Measurements from ENCODE around the gene DIP2C. TPM values are rescaled to one million over a fixed set of nuclear protein-coding genes. Genes with fewer than 3 reads are reported as not detected.

Gene DIP2C
- total RNA-seq, 1 donor from 2014 or later, result 10.1 TPM

- H3K27ac ChIP-seq, result no peak overlapping the region
- no peak overlapping the region for H3K4me3 ChIP-seq
- H3K4me1 ChIP-seq, result peaks cover 8% of the 10 kb centered on the region
- peaks cover 85% of the 10 kb centered on the region for H3K79me2 ChIP-seq (ENCODE audit: low read depth)
- Mint-ChIP-seq H3K4me3 (no peak overlapping the region), H3K9me3 (peaks cover 41% of the 10 kb centered on the region), H3K27ac (peak overlapping the region; percentile 25), H3K36me3 (peaks cover 18% of the 10 kb centered on the region), H3K4me1 (peaks cover 24% of the 10 kb centered on the region), H3K27me3 (ENCODE audit: insufficient read depth, low read depth) (peaks cover 2% of the 10 kb centered on the region)
- no peak overlapping the region for H2AFZ ChIP-seq (replicated peaks)
- no peaks in the 10 kb centered on the region for H3K27me3 ChIP-seq
- H3K36me3 ChIP-seq, result no peaks in the 10 kb centered on the region
- no peaks in the 10 kb centered on the region for H3F3A ChIP-seq (ENCODE audit: low read depth)
- no peak overlapping the region for H3K9ac ChIP-seq
- TF ChIP-seq EZH2 (IDR thresholded peaks at IDR 0.05) (no peak), EZH2phosphoT487 (IDR thresholded peaks at IDR 0.05) (no peak), CTCF (IDR thresholded peaks at IDR 0.05) (no peak)
- peaks cover 48% of the 10 kb centered on the region for H4K20me1 ChIP-seq (ENCODE audit: low read depth)
- no peak for DNase-seq (ENCODE audit: low spot score)
- H3K9me3 ChIP-seq (ENCODE audit: low read depth), result no peaks in the 10 kb centered on the region
- no peak overlapping the region for H3K4me2 ChIP-seq
Observed at GRCh38 chr10:570628-571163, 118.8 kb downstream of the DIP2C start.

GRCh38 chr10:569961-570627 is 119.4 kb downstream of the DIP2C start:
- TF ChIP-seq EZH2 (IDR thresholded peaks at IDR 0.05) (no peak), CTCF (IDR thresholded peaks at IDR 0.05) (no peak), EZH2phosphoT487 (IDR thresholded peaks at IDR 0.05) (no peak)
- Mint-ChIP-seq H3K27me3 (ENCODE audit: insufficient read depth, low read depth) (peaks cover 2% of the 10 kb centered on the region), H3K4me3 (no peak overlapping the region), H3K36me3 (peaks cover 22% of the 10 kb centered on the region), H3K27ac (peak overlapping the region; percentile 25), H3K4me1 (peaks cover 21% of the 10 kb centered on the region), H3K9me3 (peaks cover 46% of the 10 kb centered on the region)
- Histone ChIP-seq H3K79me2 (ENCODE audit: low read depth) (peaks cover 89% of the 10 kb centered on the region), H3K4me2 (no peak overlapping the region), H3K9me3 (ENCODE audit: low read depth) (no peaks in the 10 kb centered on the region), H3F3A (ENCODE audit: low read depth) (no peaks in the 10 kb centered on the region), H3K36me3 (no peaks in the 10 kb centered on the region), H3K9ac (no peak overlapping the region), H2AFZ (replicated peaks) (no peak overlapping the region), H3K27ac (no peak overlapping the region), H3K4me3 (no peak overlapping the region), H3K27me3 (no peaks in the 10 kb centered on the region), H4K20me1 (ENCODE audit: low read depth) (peaks cover 42% of the 10 kb centered on the region), H3K4me1 (peaks cover 8% of the 10 kb centered on the region)
- DNase-seq (ENCODE audit: low spot score), result no peak

- Mint-ChIP-seq H3K36me3 (peaks cover 31% of the 10 kb centered on the region), H3K4me3 (no peak overlapping the region), H3K4me1 (peaks cover 17% of the 10 kb centered on the region), H3K27me3 (ENCODE audit: insufficient read depth, low read depth) (peaks cover 5% of the 10 kb centered on the region), H3K9me3 (peaks cover 59% of the 10 kb centered on the region), H3K27ac (no peak overlapping the region)
- Histone ChIP-seq H3K36me3 (no peaks in the 10 kb centered on the region), H3K27me3 (no peaks in the 10 kb centered on the region), H2AFZ (replicated peaks) (no peak overlapping the region), H3K4me1 (peaks cover 8% of the 10 kb centered on the region), H3K27ac (no peak overlapping the region), H3F3A (ENCODE audit: low read depth) (no peaks in the 10 kb centered on the region), H3K9ac (no peak overlapping the region), H3K4me2 (no peak overlapping the region), H3K4me3 (no peak overlapping the region), H3K79me2 (ENCODE audit: low read depth) (peaks cover 86% of the 10 kb centered on the region), H3K9me3 (ENCODE audit: low read depth) (no peaks in the 10 kb centered on the region), H4K20me1 (ENCODE audit: low read depth) (peaks cover 30% of the 10 kb centered on the region)
- no peak for DNase-seq (ENCODE audit: low spot score)
- TF ChIP-seq EZH2 (IDR thresholded peaks at IDR 0.05), result no peak
- no peak for TF ChIP-seq EZH2phosphoT487 (IDR thresholded peaks at IDR 0.05)
- TF ChIP-seq CTCF (IDR thresholded peaks at IDR 0.05), result no peak
Observed at GRCh38 chr10:568848-569247, 120.6 kb downstream of the DIP2C start.

Data from neural progenitor cell (in vitro differentiated cells).